Ureter (tissue), 1 donor: ENCODE measurements around the gene C1orf53. TPM values are rescaled to one million over a fixed set of nuclear protein-coding genes. Genes with fewer than 3 reads are reported as not detected.
"Not testable (repeated sequence)": the region's sequence is repeated elsewhere in the genome, so short reads cannot be mapped to it uniquely, and the experiment has no call there.

Experiments used
- DNase-seq: peaks from one replicate; pipeline ENCODE4 v3.0.0-alpha.2; 2020; ENCODE audit warnings: low spot score
- total RNA-seq: library from RNA; stranded (reverse); gene quantifications from one replicate; pipeline ENCODE4 v1.2.4, GENCODE V29; 2023
- donor health status: DM: yes; HTN: yes; CAD: no.

C1orf53 gene
- total RNA-seq, result 1.7 TPM

- DNase-seq, result peak; percentile 83
These were observed at the start of gene C1orf53 for GRCh38 chr1:197902454-197903195. Gene C1orf53 (plus strand): TSS chr1:197902630. CDS start chr1:197902650, 20 bp downstream.

- DNase-seq, result not testable (repeated sequence)
These were observed 46.7 kb upstream of the C1orf53 start for GRCh38 chr1:197855751-197856150.

GRCh38 chr1:197857477-197857876, 45.0 kb upstream of the C1orf53 start:
- DNase-seq, result no peak

- no peak for DNase-seq
These were observed 43.4 kb upstream of the C1orf53 start for GRCh38 chr1:197859024-197859423.

- no peak for DNase-seq
These were observed 40.2 kb upstream of the C1orf53 start for GRCh38 chr1:197862221-197862620.

GRCh38 chr1:197862671-197863070, 39.8 kb upstream of the C1orf53 start:
- DNase-seq, result no peak

GRCh38 chr1:197865809-197866208, 36.6 kb upstream of the C1orf53 start:
- DNase-seq, result no peak

- DNase-seq, result no peak
These were observed 33.5 kb upstream of the C1orf53 start for GRCh38 chr1:197868751-197869489.

GRCh38 chr1:197869490-197870077, 32.8 kb upstream of the C1orf53 start:
- no peak for DNase-seq

- DNase-seq, result no peak
These were observed 25.5 kb upstream of the C1orf53 start for GRCh38 chr1:197876894-197877293.

GRCh38 chr1:197880385-197880784, 22.0 kb upstream of the C1orf53 start:
- DNase-seq, result not testable (repeated sequence)

- DNase-seq, result not testable (repeated sequence)
These were observed 20.2 kb upstream of the C1orf53 start for GRCh38 chr1:197882241-197882640.

- DNase-seq, result no peak
These were observed 18.3 kb upstream of the C1orf53 start for GRCh38 chr1:197884173-197884572.

- no peak for DNase-seq
These were observed 11.5 kb upstream of the C1orf53 start for GRCh38 chr1:197890936-197891335.

GRCh38 chr1:197892684-197893083, 9.7 kb upstream of the C1orf53 start:
- no peak for DNase-seq

GRCh38 chr1:197896301-197896700, 6.1 kb upstream of the C1orf53 start:
- DNase-seq, result no peak

- DNase-seq, result no peak
These were observed 3.4 kb upstream of the C1orf53 start for GRCh38 chr1:197899037-197899436.

GRCh38 chr1:197902131-197902453, 338 bp upstream of the C1orf53 start:
- DNase-seq, result no peak

GRCh38 chr1:197903196-197903514, 725 bp downstream of the C1orf53 start:
- no peak for DNase-seq

- no peak for DNase-seq
These were observed 1.8 kb downstream of the C1orf53 start for GRCh38 chr1:197904126-197904787.

GRCh38 chr1:197905699-197906351, 3.4 kb downstream of the C1orf53 start:
- DNase-seq, result no peak
